HUES64 (cell line): ENCODE measurements around the gene TMEM139.

Experiments
- H3K27ac ChIP-seq: 2 replicates; pipeline ENCODE4 v1.7.0; 2013; ENCODE audit warnings: low read depth, low read length, inconsistent platforms
- H3K27me3 ChIP-seq: 2 replicates; pipeline ENCODE4 v1.6.1; 2013; ENCODE audit warnings: mild to moderate bottlenecking, low read length; ENCODE audit not compliant: insufficient read depth
- H3K36me3 ChIP-seq: 2 replicates; pipeline ENCODE4 v1.6.1; 2013; ENCODE audit warnings: mild to moderate bottlenecking, low read length; ENCODE audit not compliant: insufficient read depth
- H3K4me1 ChIP-seq: 2 replicates; pipeline ENCODE4 v1.6.1; 2013; ENCODE audit warnings: mild to moderate bottlenecking, low read length, moderate library complexity; ENCODE audit not compliant: insufficient read depth
- H3K4me3 ChIP-seq: 2 replicates; pipeline ENCODE4 v1.5.1; 2013; ENCODE audit warnings: mild to moderate bottlenecking, low read length, moderate library complexity
- H3K9ac ChIP-seq: 2 replicates; pipeline ENCODE4 v1.6.1; 2013; ENCODE audit warnings: mild to moderate bottlenecking, low read depth, low read length
- H3K9me3 ChIP-seq: 2 replicates; pipeline ENCODE4 v1.6.1; 2013; ENCODE audit warnings: low read depth, low read length; ENCODE audit not compliant: insufficient read depth
- WGBS: fragments of 150-250, 120-280 bp; methylation state at CpG from one replicate; pipeline ENCODE4 v1.1.7; 2013; ENCODE audit warnings: missing lambda C conversion rate; 5-methylcytosine and 5-hydroxymethylcytosine counted together

Gene TMEM139

DNA sequence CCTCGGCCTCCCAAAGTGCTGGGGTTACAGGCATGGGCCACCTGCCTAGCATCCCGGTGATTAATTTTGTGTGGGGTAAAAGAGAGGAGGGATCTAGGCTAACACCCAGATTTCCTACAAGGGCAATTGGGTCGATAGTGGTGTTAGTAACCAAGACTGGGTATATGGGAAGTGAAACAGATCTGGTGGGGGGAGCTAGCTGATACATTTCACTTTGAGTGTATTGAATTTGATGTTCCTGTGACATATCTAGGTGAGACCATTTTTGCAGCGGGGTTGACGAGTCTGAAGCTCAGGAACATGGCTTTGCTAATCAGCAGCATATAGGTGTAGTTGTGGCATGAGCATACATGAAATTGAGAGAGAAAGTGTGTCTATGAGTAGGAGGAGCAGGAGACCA is 43.1 kb downstream of the TMEM139 start:
- 93% methylated on average over 5 of the region's 5 CpGs for WGBS
- Histone ChIP-seq H3K9ac (no peak overlapping the region), H3K27ac (no peak overlapping the region), H3K4me1 (0 out of 2 replicates have a peak, but pooled peaks cover 3% of the 10 kb centered on the region), H3K36me3 (no peaks in the 10 kb centered on the region), H3K4me3 (no peak overlapping the region), H3K9me3 (no peaks in the 10 kb centered on the region), H3K27me3 (no peaks in the 10 kb centered on the region)

DNA sequence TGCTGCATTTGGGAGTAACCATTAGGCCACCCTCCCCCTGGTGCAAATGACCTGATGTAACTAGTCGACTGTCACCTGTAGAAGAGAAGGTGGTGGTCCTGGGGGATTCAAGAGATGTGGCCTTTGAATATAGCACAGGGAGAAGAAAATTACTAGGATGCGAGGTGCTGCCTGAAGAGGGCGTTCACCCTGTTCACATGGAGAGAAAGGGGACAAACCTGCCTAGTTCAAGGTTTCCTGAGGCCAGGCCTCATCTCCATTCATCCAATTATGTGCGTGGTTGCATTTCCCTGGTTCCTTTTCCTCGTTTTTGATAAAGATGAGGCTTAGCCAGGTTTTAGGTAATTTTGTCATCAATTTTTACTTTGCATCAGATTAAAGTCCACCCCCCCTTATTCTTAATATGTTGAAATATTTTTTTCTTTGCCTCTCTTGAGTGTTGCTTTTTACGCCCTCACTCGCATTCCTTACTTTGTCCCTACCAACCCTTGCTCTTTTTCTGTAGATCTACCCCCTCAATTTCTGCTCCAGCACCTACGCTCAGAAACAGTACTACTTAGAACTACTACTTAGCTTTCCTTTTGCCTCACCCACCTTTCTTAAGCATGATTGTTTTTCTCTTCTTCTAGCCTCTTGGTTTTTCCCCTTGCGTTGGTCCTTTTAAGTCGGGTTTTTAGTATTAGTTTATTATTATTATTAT is 44.9 kb downstream of the TMEM139 start:
- Histone ChIP-seq H3K27ac (no peak overlapping the region), H3K4me1 (0 out of 2 replicates have a peak, but pooled peaks cover 3% of the 10 kb centered on the region), H3K9ac (no peak overlapping the region), H3K9me3 (no peaks in the 10 kb centered on the region), H3K36me3 (no peaks in the 10 kb centered on the region), H3K27me3 (no peaks in the 10 kb centered on the region), H3K4me3 (no peak overlapping the region)
- 91% methylated on average over 8 of the region's 10 CpGs for WGBS

DNA sequence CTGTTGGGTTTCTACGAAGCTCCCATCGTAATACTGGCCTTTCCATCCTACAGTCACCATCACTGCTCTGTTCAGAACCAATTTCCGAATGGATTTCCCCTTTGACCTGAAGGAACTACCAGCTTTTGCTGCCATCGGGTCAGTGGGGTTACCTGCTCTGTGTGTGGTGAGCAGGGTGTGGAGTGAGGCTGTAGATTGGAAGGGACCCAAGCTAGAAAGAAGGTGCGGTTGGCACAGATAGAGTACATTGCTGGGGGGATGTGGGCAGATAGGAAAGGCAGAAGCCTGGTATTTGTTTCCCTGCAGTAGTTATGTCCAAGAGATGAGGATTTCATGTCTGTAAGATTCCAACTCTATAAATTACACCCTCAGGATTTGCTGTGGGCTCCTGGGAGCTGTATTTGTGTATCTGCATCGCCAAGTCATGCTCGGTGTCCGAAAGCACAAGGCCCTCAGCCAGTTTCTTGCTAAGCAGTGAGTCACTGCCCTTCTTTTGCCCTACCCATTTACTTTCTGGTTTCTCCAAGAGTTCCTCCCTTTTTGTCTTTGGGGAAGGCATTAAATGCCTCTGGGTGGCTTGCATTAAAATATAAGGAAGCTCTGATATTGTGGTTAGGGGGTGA is 46.5 kb downstream of the TMEM139 start:
- H3K4me3 ChIP-seq, result no peak overlapping the region
- no peaks in the 10 kb centered on the region for H3K36me3 ChIP-seq
- H3K27me3 ChIP-seq, result no peaks in the 10 kb centered on the region
- no peak overlapping the region for H3K9ac ChIP-seq
- H3K9me3 ChIP-seq, result no peaks in the 10 kb centered on the region
- WGBS, result 92% methylated on average over 8 of the region's 8 CpGs
- H3K27ac ChIP-seq, result no peak overlapping the region
- H3K4me1 ChIP-seq, result no peaks in the 10 kb centered on the region

DNA sequence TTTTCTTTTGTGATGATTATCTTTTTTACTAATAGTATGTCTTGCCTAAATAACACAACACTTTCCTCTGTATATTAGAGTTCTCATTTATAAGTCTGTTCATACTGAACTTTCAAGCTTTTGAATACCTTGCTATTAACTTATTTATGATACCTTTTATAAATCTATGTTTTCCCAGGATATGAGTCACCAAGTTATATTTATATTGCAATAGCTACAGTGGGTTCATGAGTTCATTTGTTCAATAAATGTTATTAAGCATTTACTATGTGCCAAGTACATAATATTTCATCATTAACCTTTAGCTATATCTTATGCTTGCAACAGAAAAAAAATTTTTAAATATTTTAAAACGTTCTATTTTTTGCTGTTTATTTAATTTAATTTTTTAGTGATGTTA is 49.5 kb downstream of the TMEM139 start:
- no peaks in the 10 kb centered on the region for H3K4me1 ChIP-seq
- no peak overlapping the region for H3K9ac ChIP-seq
- H3K9me3 ChIP-seq, result no peaks in the 10 kb centered on the region
- WGBS, result no CpG with 5 or more reads among the region's 1 CpG
- H3K27ac ChIP-seq, result no peak overlapping the region
- no peaks in the 10 kb centered on the region for H3K27me3 ChIP-seq
- no peaks in the 10 kb centered on the region for H3K36me3 ChIP-seq
- H3K4me3 ChIP-seq, result no peak overlapping the region

DNA sequence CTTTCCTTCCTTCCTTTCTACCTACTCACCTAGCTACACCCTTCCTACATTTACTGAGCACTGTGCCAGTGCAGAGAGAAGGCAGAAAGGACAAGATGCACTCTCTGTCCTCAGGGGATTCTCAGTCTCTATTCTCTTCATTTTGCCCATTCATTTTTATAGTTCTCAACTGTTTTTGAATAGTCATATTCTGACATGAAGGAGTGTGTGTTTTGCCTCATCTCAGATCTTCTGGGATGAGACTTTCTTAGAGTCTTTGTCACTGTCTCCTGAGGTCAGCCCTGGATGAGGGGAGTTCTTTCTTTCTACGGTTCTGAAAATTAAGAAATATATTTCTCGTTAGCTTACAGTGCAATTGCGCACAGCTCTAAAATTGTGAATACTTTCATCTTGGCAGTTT is 52.5 kb downstream of the TMEM139 start:
- Histone ChIP-seq H3K27me3 (no peaks in the 10 kb centered on the region), H3K9ac (no peak overlapping the region), H3K27ac (no peak overlapping the region), H3K36me3 (no peaks in the 10 kb centered on the region), H3K4me1 (no peaks in the 10 kb centered on the region), H3K4me3 (no peak overlapping the region), H3K9me3 (no peaks in the 10 kb centered on the region)
- 100% methylated on average over 3 of the region's 3 CpGs for WGBS
